ENCODE data around the gene SDC1.
"Not testable (repeated sequence)": the region's sequence is repeated elsewhere in the genome, so short reads cannot be mapped to it uniquely, and the experiment has no call there.

Gene SDC1

DNA sequence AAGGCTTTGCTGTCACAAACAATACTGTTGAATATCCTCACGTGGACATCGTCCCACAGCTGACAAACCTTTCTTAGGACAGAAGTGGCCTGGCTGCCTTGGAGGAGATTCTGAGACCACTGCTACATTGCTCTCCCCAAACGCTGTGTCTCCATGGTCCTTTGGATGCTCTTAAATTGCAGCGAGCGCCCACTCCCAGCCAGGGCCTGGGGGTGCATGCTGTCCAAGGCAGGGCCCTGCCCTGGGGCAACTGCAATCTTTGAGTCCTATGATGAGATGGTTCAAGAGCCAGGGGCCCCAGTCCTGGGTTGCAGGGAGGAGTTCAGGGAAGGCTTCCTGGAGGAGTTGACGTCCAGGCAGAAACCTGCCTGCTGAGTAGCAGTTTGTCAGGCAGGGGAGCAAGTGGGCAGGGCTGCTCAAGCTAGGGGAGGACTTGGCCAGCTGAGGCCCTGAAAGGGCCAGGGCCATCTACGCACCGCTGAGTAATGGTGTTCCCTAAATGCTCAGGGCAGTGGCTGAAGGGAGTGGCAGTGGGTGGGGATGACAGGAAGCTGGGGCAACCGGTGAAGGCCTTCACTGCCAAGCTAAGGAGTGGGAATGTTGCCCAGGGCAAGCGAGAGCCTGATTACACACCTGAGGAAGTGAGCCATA, 10.8 kb upstream of the SDC1 start:
- H3K27ac Mint-ChIP-seq = no peak overlapping the region
- no peaks in the 10 kb centered on the region for H3K36me3 Mint-ChIP-seq
- H3K4me1 Mint-ChIP-seq = no peaks in the 10 kb centered on the region
- H3K9me3 Mint-ChIP-seq = peaks cover 10% of the 10 kb centered on the region
- ATAC-seq = no peak
- H3K27me3 Mint-ChIP-seq = peaks cover 62% of the 10 kb centered on the region
- no peak overlapping the region for H3K4me3 Mint-ChIP-seq

GRCh38 chr2:20234597-20234996, 9.7 kb upstream of the SDC1 start:
- peaks cover 71% of the 10 kb centered on the region for H3K27me3 Mint-ChIP-seq
- not testable (repeated sequence) for H3K36me3 Mint-ChIP-seq, H3K9me3 Mint-ChIP-seq, H3K4me3 Mint-ChIP-seq, ATAC-seq, H3K27ac Mint-ChIP-seq, H3K4me1 Mint-ChIP-seq

- no peak overlapping the region for H3K27ac Mint-ChIP-seq
- ATAC-seq = no peak
- H3K4me3 Mint-ChIP-seq = no peak overlapping the region
- peaks cover 75% of the 10 kb centered on the region for H3K27me3 Mint-ChIP-seq
- peaks cover 2% of the 10 kb centered on the region for H3K9me3 Mint-ChIP-seq
- H3K4me1 Mint-ChIP-seq = no peaks in the 10 kb centered on the region
- no peaks in the 10 kb centered on the region for H3K36me3 Mint-ChIP-seq
These were observed 7.9 kb upstream of the SDC1 start for GRCh38 chr2:20232837-20233207.

DNA sequence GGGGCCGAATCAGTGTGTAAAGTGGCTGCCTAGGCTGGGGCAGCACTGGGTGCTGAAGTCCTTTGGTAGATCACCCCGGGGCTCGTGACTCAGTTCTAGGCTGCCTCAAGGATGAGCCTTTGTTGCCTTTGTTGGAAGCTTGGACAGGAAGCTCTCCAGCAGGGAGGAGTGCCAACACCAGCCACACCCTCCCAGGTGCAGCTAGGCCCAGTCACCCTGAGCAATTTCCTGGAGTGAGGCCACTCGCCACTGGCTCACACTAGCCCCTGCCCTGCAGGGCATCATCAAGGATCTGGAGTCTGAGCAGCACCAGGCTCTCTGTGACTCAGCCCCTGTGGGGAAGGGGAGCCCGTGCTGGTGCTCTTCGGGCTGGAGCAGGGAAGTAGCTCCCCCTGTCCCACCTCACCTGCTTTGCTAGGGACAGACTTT, 6.7 kb upstream of the SDC1 start:
- Mint-ChIP-seq H3K9me3 (no peaks in the 10 kb centered on the region), H3K27ac (no peak overlapping the region), H3K36me3 (no peaks in the 10 kb centered on the region), H3K4me1 (no peaks in the 10 kb centered on the region), H3K27me3 (peaks cover 68% of the 10 kb centered on the region), H3K4me3 (no peak overlapping the region)
- ATAC-seq = peak; percentile 21

- no peak for ATAC-seq
- Mint-ChIP-seq H3K36me3 (no peaks in the 10 kb centered on the region), H3K4me3 (no peak overlapping the region), H3K27ac (no peak overlapping the region), H3K4me1 (no peaks in the 10 kb centered on the region), H3K27me3 (peaks cover 65% of the 10 kb centered on the region), H3K9me3 (no peaks in the 10 kb centered on the region)
These were observed 6.2 kb upstream of the SDC1 start for GRCh38 chr2:20231159-20231558.

- no peak overlapping the region for H3K4me3 Mint-ChIP-seq
- peaks cover 6% of the 10 kb centered on the region for H3K4me1 Mint-ChIP-seq
- H3K9me3 Mint-ChIP-seq = no peaks in the 10 kb centered on the region
- H3K27me3 Mint-ChIP-seq = peaks cover 66% of the 10 kb centered on the region
- ATAC-seq = no peak
- no peaks in the 10 kb centered on the region for H3K36me3 Mint-ChIP-seq
- H3K27ac Mint-ChIP-seq = no peak overlapping the region
These were observed 5.1 kb upstream of the SDC1 start for GRCh38 chr2:20230114-20230425.

- Mint-ChIP-seq H3K9me3 (no peaks in the 10 kb centered on the region), H3K27me3 (peaks cover 65% of the 10 kb centered on the region), H3K4me1 (peaks cover 6% of the 10 kb centered on the region), H3K4me3 (no peak overlapping the region), H3K36me3 (no peaks in the 10 kb centered on the region), H3K27ac (no peak overlapping the region)
- ATAC-seq = no peak
These were observed 4.6 kb upstream of the SDC1 start for GRCh38 chr2:20229322-20230113.

DNA sequence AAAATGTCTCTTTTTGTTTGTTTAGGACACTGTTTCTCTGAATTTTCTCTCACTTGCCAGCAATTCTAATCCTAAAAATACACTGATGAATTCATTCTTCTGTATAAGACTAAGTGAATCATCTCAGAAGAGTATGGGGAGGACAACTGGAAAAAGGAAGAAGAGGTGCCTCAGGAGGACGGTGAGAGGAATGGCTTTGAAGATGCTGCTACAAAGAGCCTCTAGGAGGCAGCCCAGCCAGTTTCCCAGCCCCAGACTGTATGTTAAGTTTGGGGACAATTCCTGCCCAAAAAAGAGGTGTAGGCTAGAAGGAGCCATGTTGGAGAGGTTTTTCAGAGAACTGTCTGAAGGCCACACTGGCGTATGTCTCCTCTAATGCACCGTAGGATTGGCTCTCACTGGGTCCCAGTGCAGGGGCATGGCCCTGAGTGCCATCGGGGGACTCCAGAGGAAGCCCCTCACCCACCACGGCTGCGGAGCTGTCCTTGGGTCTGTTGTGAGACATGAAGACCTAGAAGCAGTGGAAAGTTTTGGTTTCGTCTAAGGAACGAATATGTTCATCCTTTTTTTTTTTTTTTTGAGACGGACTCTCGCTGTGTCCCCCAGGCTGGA, 3.1 kb upstream of the SDC1 start:
- Mint-ChIP-seq H3K27ac (no peak overlapping the region), H3K4me3 (no peak overlapping the region)
- no peak for ATAC-seq

DNA sequence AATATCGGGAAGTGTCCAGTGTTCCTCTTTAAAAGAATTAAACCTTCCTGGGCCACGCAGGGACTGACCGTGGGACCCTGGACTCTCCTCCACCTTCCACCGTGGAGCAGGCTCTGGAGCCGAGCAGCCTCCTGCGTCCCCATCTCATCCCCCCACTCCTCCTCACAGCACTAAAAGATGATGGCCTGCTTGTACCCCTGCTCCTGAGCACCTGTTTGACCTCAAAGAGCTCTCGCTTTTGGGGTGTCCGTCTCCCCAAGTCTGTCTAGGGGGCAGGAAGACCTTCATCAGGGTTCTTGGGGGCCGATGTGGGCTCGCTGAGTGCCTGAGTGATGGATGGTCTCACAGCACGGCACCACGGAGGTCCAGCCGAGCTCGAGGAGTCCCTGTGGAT, 1.2 kb upstream of the SDC1 start:
- no peak for ATAC-seq
- Mint-ChIP-seq H3K4me1 (peaks cover 6% of the 10 kb centered on the region), H3K4me3 (no peak overlapping the region), H3K36me3 (no peaks in the 10 kb centered on the region), H3K27ac (no peak overlapping the region), H3K27me3 (peaks cover 68% of the 10 kb centered on the region), H3K9me3 (no peaks in the 10 kb centered on the region)

More for the DNA sequence above, 3.1 kb upstream of the SDC1 start:
- peaks cover 6% of the 10 kb centered on the region for H3K4me1 Mint-ChIP-seq
- H3K27me3 Mint-ChIP-seq = peaks cover 56% of the 10 kb centered on the region
- no peaks in the 10 kb centered on the region for H3K9me3 Mint-ChIP-seq
- H3K36me3 Mint-ChIP-seq = no peaks in the 10 kb centered on the region

GRCh38 chr2:20225294-20226151, 593 bp upstream of the SDC1 start:
- peaks cover 6% of the 10 kb centered on the region for H3K4me1 Mint-ChIP-seq
- ATAC-seq = peak; percentile 52
- H3K27me3 Mint-ChIP-seq = peaks cover 65% of the 10 kb centered on the region
- H3K36me3 Mint-ChIP-seq = no peaks in the 10 kb centered on the region
- peak overlapping the region; percentile 57 for H3K4me3 Mint-ChIP-seq
- H3K9me3 Mint-ChIP-seq = no peaks in the 10 kb centered on the region
- H3K27ac Mint-ChIP-seq = no peak overlapping the region

- no peak overlapping the region for H3K27ac Mint-ChIP-seq
- peaks cover 6% of the 10 kb centered on the region for H3K4me1 Mint-ChIP-seq
- ATAC-seq = peak; percentile 26
- H3K9me3 Mint-ChIP-seq = no peaks in the 10 kb centered on the region
- no peak overlapping the region for H3K4me3 Mint-ChIP-seq
- H3K27me3 Mint-ChIP-seq = peaks cover 65% of the 10 kb centered on the region
- H3K36me3 Mint-ChIP-seq = no peaks in the 10 kb centered on the region
These were observed 690 bp downstream of the SDC1 start for GRCh38 chr2:20224164-20224715.

GRCh38 chr2:20223407-20224163, 1.3 kb downstream of the SDC1 start:
- Mint-ChIP-seq H3K36me3 (no peaks in the 10 kb centered on the region), H3K4me1 (peaks cover 6% of the 10 kb centered on the region), H3K27ac (no peak overlapping the region), H3K9me3 (no peaks in the 10 kb centered on the region), H3K27me3 (peaks cover 65% of the 10 kb centered on the region), H3K4me3 (peak overlapping the region; percentile 29)
- ATAC-seq = peak; percentile 18

GRCh38 chr2:20222769-20223406, 2.0 kb downstream of the SDC1 start:
- Mint-ChIP-seq H3K27me3 (peaks cover 65% of the 10 kb centered on the region), H3K4me1 (peaks cover 6% of the 10 kb centered on the region), H3K9me3 (no peaks in the 10 kb centered on the region), H3K4me3 (peak overlapping the region; percentile 29), H3K36me3 (no peaks in the 10 kb centered on the region), H3K27ac (no peak overlapping the region)
- ATAC-seq = no peak

Measured in stimulated activated memory B cell treated with anti-CD40 and anti-IgM and Interleukin-4, amounts not matched to agents 10 μg/mL and 1 μg/mL and 100 μg/mL, for 72 hours (primary cell).